Right lobe of liver (tissue), 6 donors: ENCODE data around the gene PDSS2. TPM values are rescaled to one million over a fixed set of nuclear protein-coding genes. Genes with fewer than 3 reads are reported as not detected.

Experiments
- ATAC-seq, 4 donors: fragments of 200-7000 bp; cut with Tn5 transposase; one replicate each; pipeline ENCODE4 v1.9.1; 2020; ENCODE audit warnings: mild to moderate bottlenecking in 4 of 4, moderate library complexity in 4 of 4
- DNase-seq, 3 donors: peaks; one replicate each; pipeline ENCODE4 v3.0.0-alpha.2; 2020
- H3K27ac ChIP-seq, 3 donors: fragments of 200-600 bp; one replicate each; pipeline ENCODE4 v1.8.0; 2022
- H3K27me3 ChIP-seq, 2 donors: fragments of 200-600 bp; one replicate each; pipeline ENCODE4 v1.8.0; 2022
- H3K36me3 ChIP-seq, 4 donors: fragments of 200-600 bp; sonication (generic) in 1 of 4; one replicate each; pipeline versions ENCODE4 v1.5.1 to v1.8.0; 2017 to 2022; ENCODE audit warnings: control low read depth in 1 of 4
- H3K4me1 ChIP-seq, 4 donors: fragments of 200-600 bp; sonication (generic) in 1 of 4; one replicate each; pipeline versions ENCODE4 v1.5.1 to v1.8.0; 2017 to 2022; ENCODE audit warnings: control low read depth in 1 of 4
- H3K4me3 ChIP-seq, 3 donors: fragments of 200-600 bp; one replicate each; pipeline ENCODE4 v1.8.0; 2022
- H3K9me3 ChIP-seq, 4 donors: fragments of 200-600 bp; sonication (generic) in 1 of 4; one replicate each; pipeline versions ENCODE4 v1.5.1 to v1.8.0; 2017 to 2022; ENCODE audit warnings: control low read depth in 1 of 4
- POLR2A ChIP-seq: fragments of 450-650 bp; IDR thresholded peaks from one replicate; pipeline ENCODE4 v1.6.1; 2017; ENCODE audit warnings: antibody characterized with exemption, mild to moderate bottlenecking
- whole genome bisulfite sequencing: methylation state at CpG from one replicate; pipeline ENCODE4 v1.1.6; 2018; ENCODE audit warnings: low coverage, low lambda C conversion rate; ENCODE audit not compliant: insufficient coverage; ENCODE audit errors: missing lambda C conversion rate; 5-methylcytosine and 5-hydroxymethylcytosine counted together
- intact Hi-C, 2 donors: fragments of 100-400 bp; cut with DNase I; formaldehyde crosslinking; loops; one replicate each; pipeline versions ENCODE4 v1.11.2 to v1.14.1; 2022
- total RNA-seq, 6 experiments: library from RNA; depleted of rRNA in 2 of 6; stranded (reverse); fragments of >200 nt in 2 of 6; fragmentation: NEBNext Ultra II Directional in 3 of 6; extraction: Animal tissue kit (Norgen Biotek cat#: 25700) in 3 of 6; gene quantifications; one replicate each; pipeline versions ENCODE4 v1.1.0 to v1.2.4, GENCODE V29; 2016 to 2023
- TF ChIP-seq, protein P1 (sequence below), 4 donors: fragments of 200-600 bp in 3 of 4; fragments of 450-650 bp in 1 of 4; IDR thresholded peaks; one replicate each; pipeline versions ENCODE4 v1.5.1 to v1.8.0; 2016 to 2022; ENCODE audit warnings: antibody characterized with exemption in 4 of 4, mild to moderate bottlenecking in 2 of 4
- donor health status: DM: no; HTN: yes; CAD: no.
- donor health status: DM: no; HTN: no; CAD: no.
- donor health status: DM: no; HTN: no; CAD: no.
- donor health status: DM: no; HTN: yes; CAD: no.
- donor health status: DM: no; HTN: yes; CAD: no.

Gene PDSS2
- total RNA-seq, 6 experiments from 2014 or later: 17.0 to 25.1 (median 19.0) TPM

DNA sequence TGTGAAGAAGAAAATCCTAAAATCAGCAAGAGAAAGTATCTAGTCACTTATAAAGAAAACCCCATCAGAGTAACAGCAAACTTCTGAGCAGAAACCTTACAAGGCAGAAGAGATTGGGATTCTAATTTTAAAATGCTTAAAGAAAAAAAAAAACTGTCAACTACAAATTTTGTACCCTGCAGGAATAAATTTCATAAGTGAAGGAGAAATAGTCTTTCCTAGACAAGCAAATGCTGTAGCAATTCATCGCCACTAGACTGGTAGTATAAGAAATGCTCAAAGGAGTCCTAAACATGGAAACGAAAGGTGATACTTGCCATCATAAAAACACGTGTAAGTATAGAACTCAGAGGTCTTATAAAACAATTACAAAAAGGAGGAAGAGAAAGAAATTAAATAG is 54.4 kb downstream of the PDSS2 start:
- Histone ChIP-seq H3K4me3 (no peak overlapping the region), H3K36me3 (no peaks in the 10 kb centered on the region), H3K27ac (no peak overlapping the region), H3K9me3 (peaks cover 0 to 4% (median 0%) of the 10 kb centered on the region in 4 donors), H3K27me3 (no peaks in the 10 kb centered on the region), H3K4me1 (no peaks in the 10 kb centered on the region)
- no peak for ATAC-seq
- intact Hi-C loops: no loop called here
- WGBS: 93% methylated on average over 3 of the region's 3 CpGs
- TF ChIP-seq POLR2A: no peak
- TF ChIP-seq, protein P1, sequence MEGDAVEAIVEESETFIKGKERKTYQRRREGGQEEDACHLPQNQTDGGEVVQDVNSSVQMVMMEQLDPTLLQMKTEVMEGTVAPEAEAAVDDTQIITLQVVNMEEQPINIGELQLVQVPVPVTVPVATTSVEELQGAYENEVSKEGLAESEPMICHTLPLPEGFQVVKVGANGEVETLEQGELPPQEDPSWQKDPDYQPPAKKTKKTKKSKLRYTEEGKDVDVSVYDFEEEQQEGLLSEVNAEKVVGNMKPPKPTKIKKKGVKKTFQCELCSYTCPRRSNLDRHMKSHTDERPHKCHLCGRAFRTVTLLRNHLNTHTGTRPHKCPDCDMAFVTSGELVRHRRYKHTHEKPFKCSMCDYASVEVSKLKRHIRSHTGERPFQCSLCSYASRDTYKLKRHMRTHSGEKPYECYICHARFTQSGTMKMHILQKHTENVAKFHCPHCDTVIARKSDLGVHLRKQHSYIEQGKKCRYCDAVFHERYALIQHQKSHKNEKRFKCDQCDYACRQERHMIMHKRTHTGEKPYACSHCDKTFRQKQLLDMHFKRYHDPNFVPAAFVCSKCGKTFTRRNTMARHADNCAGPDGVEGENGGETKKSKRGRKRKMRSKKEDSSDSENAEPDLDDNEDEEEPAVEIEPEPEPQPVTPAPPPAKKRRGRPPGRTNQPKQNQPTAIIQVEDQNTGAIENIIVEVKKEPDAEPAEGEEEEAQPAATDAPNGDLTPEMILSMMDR (IDR thresholded peaks at IDR 0.05): no peak
- DNase-seq: no peak

DNA sequence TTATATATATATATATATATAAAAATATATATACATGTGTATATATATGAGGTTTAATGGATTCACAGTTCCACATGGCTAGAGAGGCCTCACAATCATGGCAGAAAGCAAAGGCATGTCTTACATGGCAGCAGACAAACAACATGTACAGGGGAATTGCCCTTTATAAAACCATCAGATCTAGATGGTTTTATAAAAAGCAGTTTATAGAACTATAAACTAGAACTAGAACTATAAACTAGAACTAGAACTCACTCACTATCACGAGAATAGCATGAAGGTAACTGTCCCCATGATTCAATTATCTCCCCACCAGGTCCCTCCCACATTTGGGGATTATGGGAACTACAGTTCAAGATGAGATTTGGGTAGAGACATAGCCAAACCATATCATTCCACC is 56.8 kb downstream of the PDSS2 start:
- H3K4me3 ChIP-seq: no peak overlapping the region
- intact Hi-C loops: no loop called here
- ATAC-seq: no peak

DNA sequence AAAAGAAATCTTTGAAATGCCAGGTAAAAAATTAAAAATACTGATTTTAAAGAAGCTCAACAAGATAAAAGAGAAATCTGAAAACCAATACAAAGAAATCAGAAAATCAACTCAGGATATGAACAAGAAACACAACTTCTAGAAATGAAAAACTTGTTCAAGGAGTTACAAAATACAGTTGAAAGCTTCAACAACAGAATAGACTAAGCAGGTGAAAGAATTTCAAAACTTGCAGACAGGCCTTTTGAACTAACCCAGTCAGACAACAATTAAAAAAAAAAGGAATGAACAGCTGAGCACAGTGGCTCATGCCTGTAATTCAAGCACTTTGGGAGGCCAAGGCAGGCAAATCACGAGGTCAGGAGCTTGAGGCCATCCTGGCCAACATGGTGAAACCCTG is 57.8 kb downstream of the PDSS2 start:
- intact Hi-C loops: no loop called here
- no peaks in the 10 kb centered on the region for H3K27me3 ChIP-seq
- no peak overlapping the region for H3K27ac ChIP-seq
- TF ChIP-seq, protein P1 (IDR thresholded peaks at IDR 0.05): no peak
- TF ChIP-seq POLR2A: no peak
- DNase-seq (no peak), ATAC-seq (no peak)
- H3K4me1 ChIP-seq: no peaks in the 10 kb centered on the region
- peaks cover 0 to 4% (median 0%) of the 10 kb centered on the region in 4 donors for H3K9me3 ChIP-seq
- H3K36me3 ChIP-seq: no peaks in the 10 kb centered on the region
- no peak overlapping the region for H3K4me3 ChIP-seq
- WGBS: no CpG with 5 or more reads among the region's 1 CpG

More for the DNA sequence above, 56.8 kb downstream of the PDSS2 start:
- Histone ChIP-seq H3K4me1 (no peaks in the 10 kb centered on the region), H3K9me3 (peaks cover 0 to 4% (median 0%) of the 10 kb centered on the region in 4 donors), H3K27me3 (no peaks in the 10 kb centered on the region), H3K36me3 (no peaks in the 10 kb centered on the region), H3K27ac (no peak overlapping the region)
- no peak for DNase-seq
- TF ChIP-seq, protein P1 (IDR thresholded peaks at IDR 0.05): no peak
- no peak for TF ChIP-seq POLR2A
- WGBS: 100% methylated on average over 1 of the region's 1 CpG

DNA sequence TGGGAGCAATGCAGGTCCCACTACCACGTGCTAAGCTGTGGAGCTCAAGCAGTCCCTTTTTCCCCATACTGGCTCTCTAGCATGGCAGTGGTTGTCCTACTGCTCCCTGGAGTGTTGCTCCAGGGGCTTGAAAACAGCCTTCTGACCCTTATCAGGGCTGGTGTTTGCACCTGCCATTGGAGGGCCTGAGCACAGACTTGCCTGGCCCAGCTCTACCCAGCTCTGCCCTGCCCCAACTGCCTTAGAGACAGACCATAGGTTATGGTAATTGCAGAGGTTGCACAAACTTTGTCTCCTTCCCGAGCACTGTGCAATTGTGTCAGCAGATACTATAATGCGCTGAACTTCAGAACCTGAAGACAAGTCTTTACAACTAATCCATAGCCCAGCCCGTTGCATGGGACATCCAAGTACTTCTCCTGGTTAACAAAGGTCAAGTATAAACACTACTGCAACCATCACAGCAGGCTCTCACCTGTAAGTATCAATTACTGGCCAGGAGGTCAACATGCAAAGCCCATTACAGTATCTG is 58.7 kb downstream of the PDSS2 start:
- WGBS: 100% methylated on average over 2 of the region's 4 CpGs
- ATAC-seq (no peak), DNase-seq (no peak)
- Histone ChIP-seq H3K27ac (no peak overlapping the region), H3K4me1 (no peaks in the 10 kb centered on the region), H3K4me3 (no peak overlapping the region), H3K9me3 (peaks cover 0 to 4% (median 0%) of the 10 kb centered on the region in 4 donors), H3K36me3 (no peaks in the 10 kb centered on the region), H3K27me3 (no peaks in the 10 kb centered on the region)
- TF ChIP-seq, protein P1 (IDR thresholded peaks at IDR 0.05): no peak
- TF ChIP-seq POLR2A: no peak
- intact Hi-C loops: no loop called here
